ENCODE results near the gene ATP13A1.

The ATP13A1 gene

DNA sequence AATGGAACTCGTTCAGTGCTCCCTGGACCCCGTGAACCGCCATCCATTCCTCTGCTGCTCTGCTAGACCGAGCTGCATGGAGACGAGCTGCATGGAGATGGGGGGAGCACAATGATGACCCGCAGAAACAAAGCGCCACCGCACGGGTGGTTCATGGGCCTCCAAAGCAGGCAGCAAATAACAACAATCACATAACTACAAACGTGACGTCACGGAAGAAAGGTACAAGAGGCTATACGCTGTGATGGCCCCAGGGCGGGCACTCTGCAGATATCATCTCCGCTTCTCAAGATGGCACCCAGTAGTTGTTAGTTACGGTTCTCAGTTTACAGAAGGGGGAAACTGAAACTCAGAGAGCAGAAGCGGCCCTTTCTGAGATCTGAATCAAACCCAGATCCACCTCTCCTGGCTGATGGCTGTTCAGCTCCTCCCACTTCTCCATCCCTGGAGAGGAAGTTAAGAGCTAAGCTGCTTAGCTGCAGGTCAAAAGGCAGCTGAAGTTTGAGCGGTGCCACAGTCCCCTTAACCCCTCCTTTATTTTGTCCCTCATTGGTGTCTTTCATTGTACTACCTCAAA lies 1.7 kb downstream of the ATP13A1 start:
- peak overlapping the region; percentile 65 for H3K4me3 ChIP-seq (ENCODE audit: low read depth, low read length)

DNA sequence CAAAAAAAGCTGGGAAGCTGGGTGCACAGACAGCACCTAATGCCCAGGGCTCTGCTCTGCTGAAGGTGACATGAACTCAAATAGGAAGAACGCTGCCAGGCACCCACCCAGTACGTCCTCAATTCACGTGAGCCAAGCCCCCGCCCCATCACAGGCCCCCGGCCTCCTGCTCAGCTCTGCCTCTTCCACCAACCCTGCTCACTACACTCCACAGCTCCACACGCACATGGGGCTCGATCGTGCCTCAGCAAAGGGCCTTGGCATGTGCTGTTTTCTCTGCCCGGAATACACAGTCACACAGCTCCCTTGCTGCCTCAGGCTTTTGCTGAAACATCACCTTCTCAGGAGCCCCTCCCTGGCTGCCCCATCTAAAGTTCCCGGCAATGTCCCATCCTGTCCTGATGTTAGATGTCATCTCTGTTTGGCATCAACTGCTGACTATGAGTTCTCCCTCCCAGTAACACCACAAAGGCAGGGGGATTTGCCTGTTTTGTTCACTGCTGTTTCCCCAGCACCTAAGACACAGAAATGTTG lies 2.3 kb downstream of the ATP13A1 start:
- H3K4me3 ChIP-seq (ENCODE audit: low read depth, low read length): peak overlapping the region; percentile 65
- TF ChIP-seq, protein P1, sequence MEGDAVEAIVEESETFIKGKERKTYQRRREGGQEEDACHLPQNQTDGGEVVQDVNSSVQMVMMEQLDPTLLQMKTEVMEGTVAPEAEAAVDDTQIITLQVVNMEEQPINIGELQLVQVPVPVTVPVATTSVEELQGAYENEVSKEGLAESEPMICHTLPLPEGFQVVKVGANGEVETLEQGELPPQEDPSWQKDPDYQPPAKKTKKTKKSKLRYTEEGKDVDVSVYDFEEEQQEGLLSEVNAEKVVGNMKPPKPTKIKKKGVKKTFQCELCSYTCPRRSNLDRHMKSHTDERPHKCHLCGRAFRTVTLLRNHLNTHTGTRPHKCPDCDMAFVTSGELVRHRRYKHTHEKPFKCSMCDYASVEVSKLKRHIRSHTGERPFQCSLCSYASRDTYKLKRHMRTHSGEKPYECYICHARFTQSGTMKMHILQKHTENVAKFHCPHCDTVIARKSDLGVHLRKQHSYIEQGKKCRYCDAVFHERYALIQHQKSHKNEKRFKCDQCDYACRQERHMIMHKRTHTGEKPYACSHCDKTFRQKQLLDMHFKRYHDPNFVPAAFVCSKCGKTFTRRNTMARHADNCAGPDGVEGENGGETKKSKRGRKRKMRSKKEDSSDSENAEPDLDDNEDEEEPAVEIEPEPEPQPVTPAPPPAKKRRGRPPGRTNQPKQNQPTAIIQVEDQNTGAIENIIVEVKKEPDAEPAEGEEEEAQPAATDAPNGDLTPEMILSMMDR (IDR thresholded peaks at IDR 0.05; ENCODE audit: insufficient read depth, low read depth, low read length, missing control alignments): no peak
- no peak for DNase-seq (ENCODE audit: low read depth)

More for the DNA sequence above, 1.7 kb downstream of the ATP13A1 start:
- DNase-seq (ENCODE audit: low read depth): peak; percentile 97
- TF ChIP-seq, protein P1 (IDR thresholded peaks at IDR 0.05; ENCODE audit: insufficient read depth, low read depth, low read length, missing control alignments): no peak

DNA sequence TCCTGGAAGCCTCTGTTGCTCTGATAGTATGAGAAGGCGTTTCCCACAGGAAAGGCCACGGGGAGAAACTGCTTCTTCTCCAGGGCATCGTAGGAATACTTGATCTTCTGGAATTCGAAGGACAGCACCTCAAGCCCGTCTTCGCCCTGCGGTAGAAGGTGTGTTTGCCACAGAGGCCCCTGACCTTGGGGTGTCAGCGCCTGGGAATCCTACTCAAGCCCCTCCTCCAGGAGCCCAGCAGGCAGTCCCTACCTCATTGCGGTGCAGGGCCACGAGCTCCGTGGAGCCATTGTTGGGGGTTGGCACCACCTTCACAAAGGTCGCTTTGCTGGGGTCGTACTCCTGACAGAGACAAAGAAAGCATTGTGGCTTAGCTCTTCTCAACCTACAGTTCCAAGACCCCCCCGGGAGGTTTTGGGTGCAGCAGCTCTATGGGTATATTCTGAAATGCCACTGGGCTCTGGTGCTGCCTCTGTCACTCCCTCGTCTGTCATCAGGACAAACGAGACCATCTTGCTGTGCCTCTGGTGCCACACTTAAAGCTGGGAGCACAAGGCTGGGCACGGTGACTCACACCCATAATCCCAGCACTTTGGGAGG lies 3.7 kb downstream of the ATP13A1 start:
- TF ChIP-seq, protein P1 (IDR thresholded peaks at IDR 0.05; ENCODE audit: insufficient read depth, low read depth, low read length, missing control alignments): no peak

DNA sequence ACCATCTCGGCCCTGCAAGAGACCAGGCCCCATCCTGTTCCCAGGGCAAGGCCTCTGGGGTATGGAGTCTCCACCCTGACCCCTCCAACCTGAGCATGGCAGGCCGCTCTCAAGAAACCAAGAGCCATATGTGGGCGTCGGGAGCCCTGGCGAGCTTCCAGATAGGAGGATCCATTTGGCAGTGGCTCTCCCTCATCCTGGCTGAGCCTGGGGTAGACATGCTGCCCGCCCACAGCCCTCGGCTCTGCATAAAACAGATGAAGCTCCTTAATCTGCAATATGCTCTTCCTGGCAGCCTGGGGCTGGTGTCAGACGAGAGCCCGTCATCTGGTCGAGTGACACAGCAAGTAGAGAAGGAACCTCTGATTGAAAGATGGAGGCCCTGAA lies 6.1 kb downstream of the ATP13A1 start:
- H3K4me3 ChIP-seq (ENCODE audit: low read depth, low read length): no peak overlapping the region
- TF ChIP-seq, protein P1 (IDR thresholded peaks at IDR 0.05; ENCODE audit: insufficient read depth, low read depth, low read length, missing control alignments): no peak
- no peak for DNase-seq (ENCODE audit: low read depth)

More for the DNA sequence above, 3.7 kb downstream of the ATP13A1 start:
- DNase-seq (ENCODE audit: low read depth): no peak
- H3K4me3 ChIP-seq (ENCODE audit: low read depth, low read length): no peak overlapping the region

DNA sequence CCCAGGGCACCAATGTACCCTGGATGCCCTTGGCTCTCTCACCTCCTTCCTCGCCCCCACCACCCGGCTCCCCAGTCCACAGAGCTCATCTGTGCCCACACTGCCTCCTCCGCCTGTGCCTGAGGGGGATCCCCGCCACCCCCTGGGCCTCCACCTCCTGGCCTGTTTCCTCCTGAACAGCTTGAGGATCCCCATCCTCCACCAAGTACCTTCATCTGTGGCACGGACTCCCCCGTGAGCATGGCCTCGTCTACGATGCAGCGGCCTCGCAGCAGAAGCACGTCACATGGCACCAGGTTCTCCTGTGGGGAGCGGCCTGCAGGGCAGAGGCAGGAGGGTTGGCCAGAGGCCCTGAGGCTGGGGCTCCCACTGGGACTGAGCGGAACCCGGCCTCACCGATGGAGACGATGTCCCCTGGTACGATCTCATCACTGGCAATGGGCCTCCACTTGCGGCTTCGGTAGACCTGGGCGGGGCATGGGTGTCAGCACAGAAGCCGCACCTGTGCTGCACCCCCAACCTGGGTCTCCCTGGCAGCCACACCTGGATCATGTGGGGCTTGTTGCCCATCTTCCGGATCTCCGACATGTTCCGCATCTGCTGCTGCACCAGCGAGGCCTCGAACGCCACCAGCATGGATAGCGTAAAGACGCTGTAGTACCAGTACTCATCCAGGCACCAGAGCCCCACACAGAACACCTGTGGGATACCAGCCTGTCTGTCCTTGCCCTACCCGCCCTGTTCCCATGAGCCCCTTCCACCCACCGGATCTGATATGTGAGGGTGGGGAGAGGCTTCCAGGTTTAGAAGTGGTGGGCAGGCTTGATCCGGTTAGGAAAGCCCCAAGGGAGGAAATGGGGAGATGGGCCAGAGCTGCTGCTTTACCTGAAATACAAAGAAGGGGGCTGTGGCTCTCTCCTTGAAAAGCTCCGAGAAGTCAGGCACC lies 6.8 kb downstream of the ATP13A1 start:
- no peak overlapping the region for H3K4me3 ChIP-seq (ENCODE audit: low read depth, low read length)
- DNase-seq (ENCODE audit: low read depth): no peak
- TF ChIP-seq, protein P1 (IDR thresholded peaks at IDR 0.05; ENCODE audit: insufficient read depth, low read depth, low read length, missing control alignments): no peak

DNA sequence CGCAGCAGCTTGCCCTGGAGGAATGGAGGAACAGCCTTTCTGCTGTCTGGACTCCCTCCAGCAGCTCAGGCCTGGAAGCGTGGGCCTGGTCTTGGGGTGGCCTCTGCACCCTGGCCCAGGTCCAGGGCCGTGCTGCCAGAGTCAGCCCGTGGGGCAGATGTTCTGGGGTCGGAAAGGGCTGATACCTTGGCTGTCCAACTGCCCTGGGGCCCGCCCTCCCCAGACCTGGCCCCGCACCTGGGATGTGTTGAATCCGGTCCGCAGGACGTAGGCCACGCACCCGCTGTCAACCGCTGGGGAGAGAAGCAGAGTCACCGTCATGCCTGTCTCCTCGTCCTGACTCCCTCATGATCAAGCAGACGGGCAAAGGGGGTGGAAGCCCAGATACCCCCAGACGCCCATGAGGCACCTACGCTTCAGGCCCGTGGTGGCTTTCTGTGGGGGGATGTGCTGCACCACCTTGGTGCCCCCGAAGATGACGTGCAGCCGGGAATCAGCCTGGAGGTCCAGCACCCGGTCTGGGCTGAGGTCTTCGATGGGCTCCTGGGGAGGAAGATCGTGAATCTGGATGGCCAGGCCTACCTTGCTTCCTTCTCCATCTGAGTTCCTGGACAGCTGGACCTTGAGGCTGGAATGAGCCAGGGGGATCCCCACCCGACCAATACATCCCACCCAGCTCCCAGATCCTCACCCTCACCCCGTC lies 7.7 kb downstream of the ATP13A1 start:
- TF ChIP-seq, protein P1 (IDR thresholded peaks at IDR 0.05; ENCODE audit: insufficient read depth, low read depth, low read length, missing control alignments): no peak
- DNase-seq (ENCODE audit: low read depth): no peak
- no peak overlapping the region for H3K4me3 ChIP-seq (ENCODE audit: low read depth, low read length)

All from GM12865 (cell line).